H1 (cell line): ENCODE results near the gene WDR27. TPM values are rescaled to one million over a fixed set of nuclear protein-coding genes. Genes with fewer than 3 reads are reported as not detected.

Experiments used
- CTCF ChIA-PET: fragments of 300-600 bp; sonication (Branson Sonifier 250); formaldehyde crosslinking; loops from one replicate; lab custom pipeline; 2021; ENCODE audit not compliant: partially characterized antibody; lab: Charles Lee
- POLR2A ChIA-PET: fragments of 300-600 bp; sonication (Branson Sonifier 250); formaldehyde crosslinking; loops from one replicate; lab custom pipeline; 2021; ENCODE audit warnings: inconsistent platforms; ENCODE audit not compliant: partially characterized antibody; lab: Charles Lee
- DNase-seq, 2 experiments: peaks; one replicate each; pipeline versions ENCODE4 v3.0.0 to v3.0.0-alpha.2; 2010 to 2022; ENCODE audit warnings: low spot score in 2 of 2, low read depth in 1 of 2, mixed read lengths in 1 of 2
- FAIRE-seq: peaks from 2 replicates; lab custom pipeline; 2011; peaks lifted over from hg19 to GRCh38; lab: Jason Lieb, UNC
- H2AFZ ChIP-seq: 2 replicates; pipeline ENCODE4 v1.8.1; 2012; ENCODE audit warnings: low read length, inconsistent platforms
- H2AK5ac ChIP-seq: 2 replicates; pipeline ENCODE4 v1.6.1; 2013; ENCODE audit warnings: low read depth, low read length
- H2BK120ac ChIP-seq: replicated peaks from 2 replicates; pipeline ENCODE3; 2013; ENCODE audit warnings: low read depth, low read length, inconsistent platforms
- H2BK12ac ChIP-seq: 2 replicates; pipeline ENCODE4 v1.6.1; 2013; ENCODE audit warnings: low read depth, low read length
- H2BK15ac ChIP-seq: 2 replicates; pipeline ENCODE4 v1.6.1; 2013; ENCODE audit warnings: low read length
- H2BK20ac ChIP-seq: 2 replicates; pipeline ENCODE4 v1.6.1; 2013; ENCODE audit warnings: low read length
- H2BK5ac ChIP-seq: 2 replicates; pipeline ENCODE4 v1.6.1; 2013; ENCODE audit warnings: low read depth, low read length
- H3K14ac ChIP-seq: 2 replicates; pipeline ENCODE4 v1.6.1; 2013; ENCODE audit warnings: inconsistent platforms; ENCODE audit not compliant: insufficient read length
- H3K18ac ChIP-seq: 2 replicates; pipeline ENCODE4 v1.6.1; 2013; ENCODE audit warnings: low read length; ENCODE audit errors: extremely low read depth
- H3K23ac ChIP-seq: 2 replicates; pipeline ENCODE4 v1.6.1; 2013; ENCODE audit warnings: inconsistent platforms; ENCODE audit not compliant: insufficient read length
- H3K23me2 ChIP-seq: 2 replicates; pipeline ENCODE4 v1.6.1; 2013; ENCODE audit warnings: low read depth, low read length
- H3K27ac ChIP-seq: 2 replicates; pipeline ENCODE4 v1.6.1; 2011; ENCODE audit warnings: low read depth, low read length, inconsistent platforms
- H3K27me3 ChIP-seq, 4 experiments: replicated peaks in 1 of 4; 1 replicate in 1 of 4; 2 replicates in 3 of 4; pipeline versions ENCODE4 v1.6.1 to v1.8.1; 2011 to 2013; ENCODE audit warnings: low read length in 3 of 4, mild to moderate bottlenecking in 3 of 4, inconsistent platforms in 2 of 4, mixed read lengths in 2 of 4, moderate library complexity in 1 of 4; ENCODE audit not compliant: control insufficient read depth in 3 of 4, insufficient read depth in 3 of 4; ENCODE audit errors: extremely low read depth in 1 of 4
- H3K36me3 ChIP-seq, 4 experiments: 2 replicates each; pipeline versions ENCODE4 v1.6.1 to v1.8.1; 2011 to 2013; ENCODE audit warnings: mild to moderate bottlenecking in 4 of 4, low read length in 3 of 4, moderate library complexity in 2 of 4, control low read depth in 1 of 4, inconsistent platforms in 1 of 4; ENCODE audit not compliant: insufficient read depth in 4 of 4, control insufficient read depth in 2 of 4
- H3K4ac ChIP-seq: replicated peaks from 2 replicates; pipeline ENCODE3; 2013; ENCODE audit warnings: low read length, low read depth, mixed read lengths, inconsistent platforms; ENCODE audit not compliant: insufficient read length
- H3K4me1 ChIP-seq, 4 experiments: replicated peaks in 1 of 4; 1 replicate in 1 of 4; 2 replicates in 3 of 4; pipeline versions ENCODE4 v1.6.1 to v1.8.1; 2011 to 2013; ENCODE audit warnings: low read length in 3 of 4, inconsistent platforms in 2 of 4, mixed read lengths in 1 of 4; ENCODE audit not compliant: insufficient read depth in 4 of 4, control insufficient read depth in 3 of 4
- H3K4me2 ChIP-seq, 2 experiments: 2 replicates each; pipeline versions ENCODE4 v1.6.1 to v1.8.1; 2011 to 2013; ENCODE audit warnings: low read depth in 2 of 2, low read length in 2 of 2, control low read depth in 1 of 2, inconsistent platforms in 1 of 2, mild to moderate bottlenecking in 1 of 2; ENCODE audit not compliant: insufficient read depth in 1 of 2
- H3K4me3 ChIP-seq, 4 experiments: fragments of 200-600, 300-600 bp in 1 of 4; sonication (generic), shearing (Covaris generic), sonication (Bioruptor Twin) in 1 of 4; 2 replicates each; pipeline versions ENCODE4 v1.5.1 to v1.8.1; 2011 to 2016; ENCODE audit warnings: low read length in 4 of 4, low read depth in 3 of 4, control low read depth in 2 of 4, inconsistent platforms in 2 of 4, mild to moderate bottlenecking in 2 of 4, mixed read lengths in 1 of 4, moderate library complexity in 1 of 4; ENCODE audit not compliant: insufficient read depth in 2 of 4; ENCODE audit errors: extremely low read depth in 1 of 4
- H3K56ac ChIP-seq: replicated peaks from 2 replicates; pipeline ENCODE3; 2013; ENCODE audit warnings: low read depth, mild to moderate bottlenecking, mixed read lengths, low read length, inconsistent platforms; ENCODE audit not compliant: insufficient read length
- H3K79me1 ChIP-seq: 2 replicates; pipeline ENCODE4 v1.6.1; 2013; ENCODE audit warnings: low read depth, low read length, control low read depth
- H3K79me2 ChIP-seq, 2 experiments: 2 replicates each; pipeline versions ENCODE4 v1.6.1 to v1.8.1; 2012 to 2013; ENCODE audit warnings: low read length in 2 of 2, mild to moderate bottlenecking in 2 of 2, inconsistent platforms in 1 of 2; ENCODE audit not compliant: insufficient read depth in 2 of 2, control insufficient read depth in 1 of 2
- H3K9ac ChIP-seq, 4 experiments: replicated peaks in 1 of 4; 1 replicate in 1 of 4; 2 replicates in 3 of 4; pipeline versions ENCODE4 v1.6.1 to v1.8.1; 2011 to 2013; ENCODE audit warnings: low read depth in 3 of 4, low read length in 3 of 4, control low read depth in 2 of 4, mild to moderate bottlenecking in 2 of 4, moderate library complexity in 2 of 4, inconsistent platforms in 1 of 4; ENCODE audit errors: extremely low read depth in 1 of 4
- H3K9me3 ChIP-seq, 2 experiments: 2 replicates each; pipeline versions ENCODE4 v1.6.1 to v1.8.1; 2012 to 2013; ENCODE audit warnings: mild to moderate bottlenecking in 2 of 2, moderate library complexity in 2 of 2, control low read depth in 1 of 2, inconsistent platforms in 1 of 2, low read depth in 1 of 2, low read length in 1 of 2, mixed read lengths in 1 of 2; ENCODE audit not compliant: insufficient read depth in 2 of 2
- H4K20me1 ChIP-seq, 2 experiments: replicated peaks in 1 of 2; 2 replicates each; pipeline versions ENCODE3 to v1.8.1; 2011 to 2013; ENCODE audit warnings: inconsistent platforms in 2 of 2, low read length in 2 of 2, mild to moderate bottlenecking in 1 of 2; ENCODE audit not compliant: insufficient read depth in 2 of 2, control insufficient read depth in 1 of 2
- H4K5ac ChIP-seq: 2 replicates; pipeline ENCODE4 v1.6.1; 2013; ENCODE audit warnings: low read length, low read depth, mixed read lengths, inconsistent platforms; ENCODE audit not compliant: insufficient read length
- H4K8ac ChIP-seq: 2 replicates; pipeline ENCODE4 v1.8.0; 2013; ENCODE audit warnings: mild to moderate bottlenecking, moderate library complexity, low read length, inconsistent platforms; ENCODE audit not compliant: insufficient read depth; ENCODE audit errors: extremely low read depth
- H4K91ac ChIP-seq: replicated peaks from 2 replicates; pipeline ENCODE3; 2013; ENCODE audit warnings: low read length, mixed read lengths, inconsistent platforms; ENCODE audit not compliant: insufficient read length
- FOSL1 ChIP-seq: IDR thresholded peaks from 2 replicates; pipeline ENCODE4 v1.6.1; 2011; ENCODE audit warnings: mild to moderate bottlenecking, low read depth, low read length, moderate library complexity; ENCODE audit not compliant: insufficient read depth
- GTF2F1 ChIP-seq: IDR thresholded peaks from 2 replicates; pipeline ENCODE4 v1.6.1; 2012; ENCODE audit warnings: low read depth, low read length, improper control_type of control experiment, borderline replicate concordance
- HDAC6 ChIP-seq: IDR thresholded peaks from one replicate; pipeline ENCODE4 v1.7.1; 2012; ENCODE audit warnings: low read depth, mild to moderate bottlenecking, inconsistent platforms, low read length, moderate library complexity
- RNF2 ChIP-seq: fragments of 200-900, 300-1000 bp; sonication (generic); IDR thresholded peaks from 2 replicates; pipeline ENCODE4 v1.7.1; 2016; ENCODE audit warnings: borderline replicate concordance, low read depth, mild to moderate bottlenecking, antibody characterized with exemption, low read length; ENCODE audit not compliant: poor library complexity, severe bottlenecking; ENCODE audit errors: missing control alignments
- WGBS, 2 experiments: shearing (Covaris generic) in 1 of 2; methylation state at CpG; one replicate each; pipeline versions ENCODE4 v1.1.6 to v1.1.7; 2013 to 2015; ENCODE audit warnings: low lambda C conversion rate in 2 of 2, mixed read lengths in 2 of 2, inconsistent platforms in 1 of 2, low coverage in 1 of 2, missing lambda C conversion rate in 1 of 2; ENCODE audit not compliant: insufficient replicate concordance in 2 of 2, insufficient coverage in 1 of 2, insufficient read length in 1 of 2; ENCODE audit errors: extremely low coverage in 1 of 2, missing lambda C conversion rate in 1 of 2; 5-methylcytosine and 5-hydroxymethylcytosine counted together
- polyA plus RNA-seq, 7 experiments: library from polyadenylated mRNA; depleted of rRNA in 3 of 7; stranded (reverse) in 5 of 7; unstranded in 2 of 7; fragments of >200 nt in 5 of 7; fragments of 200-250 nt in 2 of 7; gene quantifications; 1 replicate in 5 of 7; 2 replicates in 1 of 7; 4 replicates in 1 of 7; pipeline versions ENCODE4 v1.2.1 to v1.2.3, GENCODE V29; 2011 to 2013; ENCODE audit warnings: missing spikeins in 2 of 7, mixed read lengths in 2 of 7
- total RNA-seq: library from RNA; stranded (reverse); fragmentation: NEBNext Ultra II Directional; extraction: Animal tissue kit (Norgen Biotek cat#: 25700); gene quantifications from 2 replicates; pipeline ENCODE4 v1.2.1, GENCODE V29; 2021

The WDR27 gene
- total and polyA plus RNA-seq, 2 of the 8 experiments (the other 6 are each of a cell fraction or from before 2014, with no cell fraction given), result 53.6 to 68.6 TPM

DNA sequence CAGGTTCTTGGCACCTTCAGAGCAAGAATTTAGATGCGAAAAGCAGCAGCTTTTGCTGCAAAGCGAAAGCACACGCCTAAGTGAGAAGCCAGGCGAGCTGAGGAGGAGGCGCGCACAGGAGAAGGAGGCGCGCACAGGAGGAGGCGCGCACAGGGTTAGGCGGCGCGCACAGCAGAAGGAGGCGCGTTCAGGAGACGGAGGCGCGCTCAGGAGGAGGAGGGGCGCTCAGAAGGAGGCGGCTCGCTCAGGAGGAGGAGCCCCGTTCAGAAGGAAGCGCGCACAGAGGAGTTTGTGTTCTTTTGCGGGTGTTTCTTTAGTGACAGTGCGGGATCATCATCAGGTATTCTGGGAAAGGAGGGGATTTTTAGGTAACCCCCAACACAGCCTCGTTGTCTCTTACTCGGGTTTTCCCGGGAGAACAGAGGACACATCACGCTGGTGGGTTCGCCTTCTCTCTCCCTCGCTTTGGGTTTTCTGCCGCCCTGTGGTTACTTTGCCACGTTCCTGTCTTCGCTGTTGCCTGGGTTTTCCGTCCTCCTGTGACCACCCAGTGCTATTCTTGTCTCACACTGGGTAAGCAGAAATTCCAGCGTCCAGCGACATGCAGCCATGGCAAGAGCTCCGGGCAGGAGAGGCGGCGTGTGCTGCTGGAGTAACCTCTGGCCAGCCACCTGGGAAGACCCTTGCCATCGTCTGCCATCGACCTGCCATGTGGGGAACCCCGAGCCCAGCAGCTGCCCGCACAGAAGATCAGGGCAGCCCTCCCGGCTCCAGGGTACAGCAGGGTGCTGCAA lies 47.0 kb downstream of the WDR27 start:
- Histone ChIP-seq H3K18ac (no peak overlapping the region), H2AK5ac (no peak overlapping the region), H3K9ac (no peak overlapping the region)
- no peak for DNase-seq
- TF ChIP-seq RNF2, result no peak
- no peak for TF ChIP-seq HDAC6
- TF ChIP-seq GTF2F1, result no peak
- TF ChIP-seq FOSL1, result no peak
- TF ChIP-seq, all 59 proteins: peak for 0
- peaks cover 13 to 29% of the 10 kb centered on the region in 2 experiments for H3K9me3 ChIP-seq
- H2BK20ac ChIP-seq, result no peak overlapping the region
- no peak overlapping the region for H2BK120ac ChIP-seq
- H2BK5ac ChIP-seq, result no peak overlapping the region
- H3K79me1 ChIP-seq, result no peaks in the 10 kb centered on the region
- H4K20me1 ChIP-seq, result peaks cover 0 to 5% of the 10 kb centered on the region in 2 experiments
- H3K56ac ChIP-seq, result no peak overlapping the region
- H3K14ac ChIP-seq, result no peak overlapping the region
- CTCF ChIA-PET, result no interaction called here
- H2BK12ac ChIP-seq, result no peak overlapping the region
- H2AFZ ChIP-seq, result no peak overlapping the region
- no peaks in the 10 kb centered on the region for H3K27me3 ChIP-seq
- no peak overlapping the region for H3K4ac ChIP-seq
- H3K23ac ChIP-seq, result no peak overlapping the region
- H3K36me3 ChIP-seq, result peaks cover 14 to 68% (median 43%) of the 10 kb centered on the region in 4 experiments
- H2BK15ac ChIP-seq, result no peak overlapping the region
- peaks cover 8% of the 10 kb centered on the region; the same call in 1 of the 2 replicates for H3K23me2 ChIP-seq
- no peak overlapping the region for H3K27ac ChIP-seq
- H3K4me1 ChIP-seq, result no peaks in the 10 kb centered on the region
- no peak overlapping the region for H3K4me3 ChIP-seq
- H4K8ac ChIP-seq, result peak overlapping the region; percentile 38; the same call in 1 of the 2 replicates
- no peak overlapping the region for H4K5ac ChIP-seq
- WGBS, 2 experiments, result 93% methylated on average over 45 of the region's 46 CpGs; no CpG with 5 or more reads in 1 of the 2 experiments
- no peak overlapping the region for H3K4me2 ChIP-seq
- POLR2A ChIA-PET, result interaction anchor here (1.7 kb wide), 1 partner anchor 47 kb away, joined by 5 read pairs; the partner anchor contains the start of genes C6orf120 and WDR27
- H4K91ac ChIP-seq, result no peak overlapping the region
- no peak for FAIRE-seq
- no peaks in the 10 kb centered on the region for H3K79me2 ChIP-seq
